Astrocyte of the cerebellum (primary cell): ENCODE results near the gene SMYD3.

Experiments used
- DNase-seq: peaks from one replicate; pipeline ENCODE4 v3.0.0-alpha.2; 2011; ENCODE audit warnings: low read depth
- H3K4me3 ChIP-seq: 2 replicates; pipeline ENCODE4 v1.5.1; 2011; ENCODE audit warnings: mild to moderate bottlenecking, low read depth, low read length, moderate library complexity
- CTCF ChIP-seq: IDR thresholded peaks from 2 replicates; pipeline ENCODE4 v1.5.1; 2012; ENCODE audit warnings: low read length, low read depth, moderate library complexity, mild to moderate bottlenecking; ENCODE audit errors: missing control alignments
- in situ Hi-C: cut with HindIII; loops from 2 replicates; pipeline ENCODE4 v1.10.0; 2017; ENCODE audit warnings: low sequenced_read_pairs

Gene SMYD3

GRCh38 chr1:245765230-245766000, 741.7 kb downstream of the SMYD3 start:
- no peak for TF ChIP-seq CTCF
- no peak for DNase-seq
- H3K4me3 ChIP-seq = no peak overlapping the region
- in situ Hi-C loops = no loop called here

- no peak for TF ChIP-seq CTCF
- no peak overlapping the region for H3K4me3 ChIP-seq
- in situ Hi-C loops = no loop called here
- DNase-seq = no peak
Observed at GRCh38 chr1:245763873-245764331, 743.2 kb downstream of the SMYD3 start.

- in situ Hi-C loops = no loop called here
- TF ChIP-seq CTCF = no peak
- no peak overlapping the region for H3K4me3 ChIP-seq
- DNase-seq = no peak
Observed at GRCh38 chr1:245762396-245762910, 744.6 kb downstream of the SMYD3 start.

GRCh38 chr1:245760301-245760700, 746.8 kb downstream of the SMYD3 start:
- in situ Hi-C loops = no loop called here
- DNase-seq = no peak
- TF ChIP-seq CTCF = no peak
- H3K4me3 ChIP-seq = no peak overlapping the region

GRCh38 chr1:245754463-245754961, 752.6 kb downstream of the SMYD3 start:
- in situ Hi-C loops = no loop called here
- no peak for TF ChIP-seq CTCF

GRCh38 chr1:245753807-245754206, 753.3 kb downstream of the SMYD3 start:
- DNase-seq = no peak
- in situ Hi-C loops = no loop called here
- H3K4me3 ChIP-seq = no peak overlapping the region
- TF ChIP-seq CTCF = no peak

More at GRCh38 chr1:245754463-245754961, 752.6 kb downstream of the SMYD3 start:
- no peak overlapping the region for H3K4me3 ChIP-seq
- no peak for DNase-seq
